NCI-H1092 (cell line): ENCODE measurements around the gene RNLS.

Source experiments
- DNase-seq: peaks from one replicate; lab custom pipeline; 2025; lab: John Stamatoyannopoulos, UW

Gene RNLS

GRCh38 chr10:88256886-88257285 is 326.2 kb downstream of the RNLS start:
- DNase-seq: no peak

- no peak for DNase-seq
Observed at GRCh38 chr10:88256013-88256680, 327.0 kb downstream of the RNLS start.

- no peak for DNase-seq
Observed at GRCh38 chr10:88254091-88254490, 329.0 kb downstream of the RNLS start.

GRCh38 chr10:88253622-88254021 is 329.5 kb downstream of the RNLS start:
- DNase-seq: no peak

GRCh38 chr10:88253128-88253527 is 330.0 kb downstream of the RNLS start:
- DNase-seq: no peak

GRCh38 chr10:88249450-88249849 is 333.7 kb downstream of the RNLS start:
- DNase-seq: no peak

GRCh38 chr10:88246675-88247074 is 336.4 kb downstream of the RNLS start:
- DNase-seq: no peak

GRCh38 chr10:88245974-88246511 is 337.1 kb downstream of the RNLS start:
- no peak for DNase-seq

- no peak for DNase-seq
Observed at GRCh38 chr10:88244781-88245625, 338.1 kb downstream of the RNLS start.

GRCh38 chr10:88243836-88244730 is 339.0 kb downstream of the RNLS start:
- peak; percentile 35 for DNase-seq

GRCh38 chr10:88243202-88243744 is 339.8 kb downstream of the RNLS start:
- DNase-seq: no peak

GRCh38 chr10:88241501-88241900 is 341.6 kb downstream of the RNLS start:
- DNase-seq: no peak

- DNase-seq: no peak
Observed at GRCh38 chr10:88239212-88239611, 343.9 kb downstream of the RNLS start.

GRCh38 chr10:88238615-88238914 is 344.6 kb downstream of the RNLS start:
- no peak for DNase-seq

- DNase-seq: no peak
Observed at GRCh38 chr10:88237896-88238614, 345.1 kb downstream of the RNLS start.

GRCh38 chr10:88236121-88236743 is 346.9 kb downstream of the RNLS start:
- no peak for DNase-seq

- peak; percentile 13 for DNase-seq
Observed at GRCh38 chr10:88234297-88234696, 348.8 kb downstream of the RNLS start.

GRCh38 chr10:88233870-88234269 is 349.2 kb downstream of the RNLS start:
- DNase-seq: no peak

- DNase-seq: no peak
Observed at GRCh38 chr10:88232983-88233543, 350.1 kb downstream of the RNLS start.

- DNase-seq: no peak
Observed at GRCh38 chr10:88232029-88232895, 350.9 kb downstream of the RNLS start.
